ENCODE results near the gene TTLL7. TPM values are rescaled to one million over a fixed set of nuclear protein-coding genes. Genes with fewer than 3 reads are reported as not detected.

Gene TTLL7
- total and polyA plus RNA-seq, 12 donors: 0.06 to 7.6 (median 2.6) TPM

- no peak for DNase-seq
- Histone ChIP-seq H3K27ac (no peak overlapping the region), H3K36me3 (replicated peaks in 1 of 2) (no peaks in the 10 kb centered on the region), H3K4me1 (replicated peaks in 1 of 2) (no peaks in the 10 kb centered on the region), H3K4me3 (no peak overlapping the region), H3K9me3 (replicated peaks in 1 of 3) (no peaks in the 10 kb centered on the region), H3K27me3 (no peaks in the 10 kb centered on the region)
- TF ChIP-seq CTCF (IDR thresholded peaks at IDR 0.05) (no peak), POLR2A (IDR thresholded peaks at IDR 0.05) (no peak)
- WGBS, 4 donors: 14 to 32% (median 24%) methylated on average over 3 of the region's 3 CpGs
- intact Hi-C loops (cut with DNase I): no loop called here
Observed at GRCh38 chr1:84020151-84020550, 21.2 kb upstream of the TTLL7 start.

DNA sequence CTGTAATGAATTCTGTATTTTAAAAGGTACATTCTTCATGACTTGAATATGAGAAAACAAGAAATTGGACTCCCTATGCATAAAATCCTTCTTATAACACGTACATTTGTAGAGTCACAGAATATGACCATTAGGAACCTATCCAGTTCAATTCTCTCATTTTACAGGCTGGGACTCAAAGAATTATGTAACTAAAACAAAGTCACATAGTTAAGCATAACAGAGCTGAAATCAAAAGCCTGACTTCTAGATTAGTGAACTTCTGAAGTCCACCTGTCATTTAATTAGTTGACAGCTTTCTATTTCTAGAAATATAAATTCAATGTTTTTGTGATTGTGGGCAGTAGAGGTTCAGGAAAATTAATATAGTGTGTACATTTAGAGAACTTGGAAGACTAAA is 20.3 kb upstream of the TTLL7 start:
- Histone ChIP-seq H3K27me3 (no peaks in the 10 kb centered on the region), H3K4me3 (no peak overlapping the region), H3K4me1 (replicated peaks in 1 of 2) (no peaks in the 10 kb centered on the region), H3K9me3 (replicated peaks in 1 of 3) (no peaks in the 10 kb centered on the region), H3K36me3 (replicated peaks in 1 of 2) (no peaks in the 10 kb centered on the region), H3K27ac (no peak overlapping the region)
- intact Hi-C loops (cut with DNase I): no loop called here
- TF ChIP-seq POLR2A (IDR thresholded peaks at IDR 0.05) (no peak), CTCF (IDR thresholded peaks at IDR 0.05) (no peak)
- DNase-seq: no peak
- 78 to 95% (median 86%) methylated on average over 1 of the region's 1 CpG for WGBS, 4 donors

DNA sequence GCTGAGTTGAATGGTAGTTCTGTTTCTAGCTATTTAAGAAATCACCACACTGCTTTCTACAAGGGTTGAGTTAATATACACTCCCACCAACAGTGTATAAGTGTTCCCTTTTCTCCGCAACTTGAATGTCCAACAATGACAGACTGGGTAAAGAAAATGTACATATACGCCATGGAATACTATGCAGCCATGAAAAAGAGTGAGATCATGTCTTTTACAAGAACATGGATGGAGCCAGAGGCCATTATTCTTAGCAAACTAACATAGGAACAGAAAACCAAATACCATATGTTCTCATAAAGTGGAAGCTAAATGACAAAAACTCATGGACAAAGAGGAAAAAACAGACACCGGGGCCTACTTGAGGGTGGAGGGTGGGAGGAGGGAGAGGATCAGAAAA is 14.8 kb upstream of the TTLL7 start:
- no peaks in the 10 kb centered on the region for H3K9me3 ChIP-seq (replicated peaks in 1 of 3)
- no peaks in the 10 kb centered on the region for H3K36me3 ChIP-seq (replicated peaks in 1 of 2)
- no peak for DNase-seq
- no peaks in the 10 kb centered on the region for H3K4me1 ChIP-seq (replicated peaks in 1 of 2)
- H3K4me3 ChIP-seq: no peak overlapping the region
- intact Hi-C loops (cut with DNase I): no loop called here
- H3K27me3 ChIP-seq: no peaks in the 10 kb centered on the region
- 77 to 98% (median 95%) methylated on average over 3 of the region's 3 CpGs for WGBS, 4 donors
- H3K27ac ChIP-seq: no peak overlapping the region
- TF ChIP-seq CTCF (IDR thresholded peaks at IDR 0.05): no peak

- Histone ChIP-seq H3K9me3 (replicated peaks in 1 of 3) (no peaks in the 10 kb centered on the region), H3K27ac (no peak overlapping the region), H3K36me3 (replicated peaks in 1 of 2) (no peaks in the 10 kb centered on the region), H3K4me1 (replicated peaks in 1 of 2) (no peaks in the 10 kb centered on the region), H3K27me3 (no peaks in the 10 kb centered on the region), H3K4me3 (no peak overlapping the region)
- 91 to 100% (median 94%) methylated on average over 3 of the region's 3 CpGs for WGBS, 4 donors
- DNase-seq: no peak
- TF ChIP-seq POLR2A (IDR thresholded peaks at IDR 0.05): no peak
- TF ChIP-seq CTCF (IDR thresholded peaks at IDR 0.05): no peak
- intact Hi-C loops (cut with DNase I): no loop called here
Observed at GRCh38 chr1:84012018-84012417, 13.1 kb upstream of the TTLL7 start.
